Measurements from ENCODE around the gene PHPT1.

DNA sequence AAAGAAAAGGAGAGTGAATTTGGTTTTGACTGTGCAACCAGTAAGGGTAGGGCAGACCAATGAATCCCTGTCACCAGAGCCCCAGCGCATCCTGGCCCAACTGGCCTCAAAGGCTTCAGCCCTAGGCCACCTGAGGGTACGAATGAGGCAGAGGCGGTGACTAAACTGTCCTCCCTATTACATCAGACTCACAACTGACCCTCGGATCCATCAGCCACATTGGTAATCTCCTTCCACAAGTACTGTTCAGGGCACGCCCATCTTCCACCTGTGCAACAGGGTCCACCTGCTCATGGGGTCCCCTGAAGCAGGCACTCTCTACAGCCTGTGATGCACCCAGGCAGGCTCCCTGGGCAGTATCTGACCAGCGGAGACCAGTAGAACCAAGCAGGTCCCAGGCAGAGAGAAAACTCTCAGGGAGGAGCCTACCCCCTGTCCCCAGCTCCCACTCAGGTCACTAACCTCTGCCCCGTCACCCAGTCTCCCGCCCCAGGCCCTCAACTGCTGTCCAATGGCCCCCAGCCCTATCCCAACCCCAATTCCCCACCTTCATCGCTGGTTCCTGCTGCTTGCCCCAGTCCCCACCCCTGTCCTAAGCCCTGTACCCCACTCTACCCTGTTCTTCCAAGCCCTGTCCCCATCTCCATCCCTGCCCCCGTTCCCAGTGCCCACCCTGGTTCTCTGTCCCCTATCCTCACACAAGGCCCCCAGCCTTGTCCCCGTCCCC is 16.0 kb downstream of the PHPT1 start:
- TF ChIP-seq, protein P1, sequence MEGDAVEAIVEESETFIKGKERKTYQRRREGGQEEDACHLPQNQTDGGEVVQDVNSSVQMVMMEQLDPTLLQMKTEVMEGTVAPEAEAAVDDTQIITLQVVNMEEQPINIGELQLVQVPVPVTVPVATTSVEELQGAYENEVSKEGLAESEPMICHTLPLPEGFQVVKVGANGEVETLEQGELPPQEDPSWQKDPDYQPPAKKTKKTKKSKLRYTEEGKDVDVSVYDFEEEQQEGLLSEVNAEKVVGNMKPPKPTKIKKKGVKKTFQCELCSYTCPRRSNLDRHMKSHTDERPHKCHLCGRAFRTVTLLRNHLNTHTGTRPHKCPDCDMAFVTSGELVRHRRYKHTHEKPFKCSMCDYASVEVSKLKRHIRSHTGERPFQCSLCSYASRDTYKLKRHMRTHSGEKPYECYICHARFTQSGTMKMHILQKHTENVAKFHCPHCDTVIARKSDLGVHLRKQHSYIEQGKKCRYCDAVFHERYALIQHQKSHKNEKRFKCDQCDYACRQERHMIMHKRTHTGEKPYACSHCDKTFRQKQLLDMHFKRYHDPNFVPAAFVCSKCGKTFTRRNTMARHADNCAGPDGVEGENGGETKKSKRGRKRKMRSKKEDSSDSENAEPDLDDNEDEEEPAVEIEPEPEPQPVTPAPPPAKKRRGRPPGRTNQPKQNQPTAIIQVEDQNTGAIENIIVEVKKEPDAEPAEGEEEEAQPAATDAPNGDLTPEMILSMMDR (IDR thresholded peaks at IDR 0.05) = no peak
- TF ChIP-seq POLR2A (IDR thresholded peaks at IDR 0.05) = no peak
